ENCODE results near the gene SMYD3. TPM values are rescaled to one million over a fixed set of nuclear protein-coding genes. Genes with fewer than 3 reads are reported as not detected.

Gene SMYD3
- total RNA-seq, 1 experiment from 2014 or later: 29.6 TPM

DNA sequence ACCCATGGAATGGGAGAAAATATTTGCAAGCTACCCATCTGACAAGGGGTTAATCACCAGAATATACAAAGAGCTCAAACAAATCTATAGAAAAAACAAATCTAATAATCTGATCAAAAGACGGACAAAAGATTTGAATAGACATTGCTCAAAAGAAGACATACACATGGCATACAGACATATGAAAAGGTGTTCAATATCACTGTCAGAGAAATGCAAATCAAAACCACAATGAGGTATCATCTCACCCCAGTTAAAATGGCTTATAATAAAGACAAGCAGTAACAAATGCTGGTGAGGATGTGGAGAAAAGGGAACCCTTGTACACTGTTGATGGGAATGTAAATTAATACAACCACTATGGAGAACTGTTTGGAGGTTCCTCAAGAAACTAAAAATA, 600.9 kb downstream of the SMYD3 start:
- H2AFZ ChIP-seq: no peak overlapping the region
- CTCF ChIA-PET: no interaction called here
- H3K9me3 ChIP-seq (ENCODE audit: insufficient read depth, low read depth): no peaks in the 10 kb centered on the region
- TF ChIP-seq EZH2 (IDR thresholded peaks at IDR 0.05; ENCODE audit: low read depth): no peak
- TF ChIP-seq, protein P1, sequence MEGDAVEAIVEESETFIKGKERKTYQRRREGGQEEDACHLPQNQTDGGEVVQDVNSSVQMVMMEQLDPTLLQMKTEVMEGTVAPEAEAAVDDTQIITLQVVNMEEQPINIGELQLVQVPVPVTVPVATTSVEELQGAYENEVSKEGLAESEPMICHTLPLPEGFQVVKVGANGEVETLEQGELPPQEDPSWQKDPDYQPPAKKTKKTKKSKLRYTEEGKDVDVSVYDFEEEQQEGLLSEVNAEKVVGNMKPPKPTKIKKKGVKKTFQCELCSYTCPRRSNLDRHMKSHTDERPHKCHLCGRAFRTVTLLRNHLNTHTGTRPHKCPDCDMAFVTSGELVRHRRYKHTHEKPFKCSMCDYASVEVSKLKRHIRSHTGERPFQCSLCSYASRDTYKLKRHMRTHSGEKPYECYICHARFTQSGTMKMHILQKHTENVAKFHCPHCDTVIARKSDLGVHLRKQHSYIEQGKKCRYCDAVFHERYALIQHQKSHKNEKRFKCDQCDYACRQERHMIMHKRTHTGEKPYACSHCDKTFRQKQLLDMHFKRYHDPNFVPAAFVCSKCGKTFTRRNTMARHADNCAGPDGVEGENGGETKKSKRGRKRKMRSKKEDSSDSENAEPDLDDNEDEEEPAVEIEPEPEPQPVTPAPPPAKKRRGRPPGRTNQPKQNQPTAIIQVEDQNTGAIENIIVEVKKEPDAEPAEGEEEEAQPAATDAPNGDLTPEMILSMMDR (conservative IDR thresholded peaks at IDR 0.05): no peak
- POLR2A ChIA-PET (ENCODE audit: unreplicated experiment): no interaction called here
- no peak overlapping the region for H3K4me3 ChIP-seq
- no peaks in the 10 kb centered on the region for H3K79me2 ChIP-seq (ENCODE audit: low read depth)
- H3K4me2 ChIP-seq: no peak overlapping the region
- DNase-seq: no peak
- no TSS peak for BruUV-seq (replicated peaks)
- intact Hi-C loops (cut with micrococcal nuclease; ENCODE audit: unreplicated experiment): no loop called here
- H3K4me1 ChIP-seq (replicated peaks; ENCODE audit: insufficient read depth): no peaks in the 10 kb centered on the region
- no peaks in the 10 kb centered on the region for H3K36me3 ChIP-seq (ENCODE audit: low read depth)
- H3K27me3 ChIP-seq (ENCODE audit: insufficient read depth, low read depth): no peaks in the 10 kb centered on the region
- no peak overlapping the region for H3K27ac ChIP-seq
- H3K9me2 ChIP-seq (ENCODE audit: insufficient read depth): no peaks in the 10 kb centered on the region
- H4K20me1 ChIP-seq (ENCODE audit: insufficient read depth): no peaks in the 10 kb centered on the region
- no peaks in the 10 kb centered on the region for H3F3A ChIP-seq (ENCODE audit: insufficient read depth, low read depth)

DNA sequence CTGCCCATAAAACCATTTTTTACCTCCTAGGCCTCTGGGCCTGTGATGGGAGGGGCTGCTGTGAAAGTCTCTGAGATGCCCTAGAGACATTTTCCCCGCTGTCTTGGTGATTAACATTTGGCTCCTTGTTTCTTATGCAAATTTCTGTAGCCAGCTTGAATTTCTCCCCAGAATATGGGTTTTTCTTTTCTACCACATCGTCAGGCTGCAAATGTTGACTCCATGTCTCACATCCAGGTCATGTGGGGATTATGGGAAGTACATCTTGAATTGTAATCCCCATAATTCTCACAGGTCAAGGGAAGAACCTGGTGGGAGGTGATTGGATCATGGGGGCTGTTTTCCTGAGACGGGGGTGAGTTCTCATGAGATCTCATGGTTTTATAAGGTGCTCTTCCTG, 603.2 kb downstream of the SMYD3 start:
- TF ChIP-seq, protein P1 (conservative IDR thresholded peaks at IDR 0.05): no peak
- TF ChIP-seq EZH2 (IDR thresholded peaks at IDR 0.05; ENCODE audit: low read depth): no peak
- Histone ChIP-seq H3K9me2 (ENCODE audit: insufficient read depth) (no peaks in the 10 kb centered on the region), H3K79me2 (ENCODE audit: low read depth) (no peaks in the 10 kb centered on the region), H3K36me3 (ENCODE audit: low read depth) (no peaks in the 10 kb centered on the region), H3F3A (ENCODE audit: insufficient read depth, low read depth) (no peaks in the 10 kb centered on the region), H3K9me3 (ENCODE audit: insufficient read depth, low read depth) (no peaks in the 10 kb centered on the region), H3K27me3 (ENCODE audit: insufficient read depth, low read depth) (no peaks in the 10 kb centered on the region), H3K4me1 (replicated peaks; ENCODE audit: insufficient read depth) (no peaks in the 10 kb centered on the region), H3K4me2 (no peak overlapping the region), H2AFZ (no peak overlapping the region), H3K4me3 (no peak overlapping the region), H4K20me1 (ENCODE audit: insufficient read depth) (no peaks in the 10 kb centered on the region), H3K27ac (no peak overlapping the region)
- CTCF ChIA-PET: no interaction called here
- POLR2A ChIA-PET (ENCODE audit: unreplicated experiment): no interaction called here
- no peak for DNase-seq
- intact Hi-C loops (cut with micrococcal nuclease; ENCODE audit: unreplicated experiment): no loop called here
- BruUV-seq (replicated peaks): no TSS peak

DNA sequence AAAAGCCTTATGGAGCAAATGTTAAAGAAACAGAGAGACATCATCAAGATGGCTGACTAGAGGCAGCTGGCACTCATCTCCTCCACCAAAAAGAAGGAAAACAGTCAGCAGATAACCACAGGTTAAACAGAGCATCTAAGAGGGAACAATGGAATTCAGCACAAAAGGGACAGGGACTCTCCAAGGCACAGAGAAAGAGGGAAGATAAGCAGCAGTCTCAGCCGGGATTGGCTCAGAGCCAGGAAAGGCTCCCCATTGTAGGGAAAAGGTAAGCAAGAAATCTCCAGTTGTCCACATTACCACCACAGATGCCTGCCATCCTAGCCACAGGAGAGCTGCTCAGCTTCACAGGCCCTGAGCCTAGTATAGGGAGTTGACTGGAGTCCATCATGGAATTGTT, 605.5 kb downstream of the SMYD3 start:
- Histone ChIP-seq H3K4me3 (no peak overlapping the region), H3K4me2 (no peak overlapping the region), H3F3A (ENCODE audit: insufficient read depth, low read depth) (no peaks in the 10 kb centered on the region), H3K27me3 (ENCODE audit: insufficient read depth, low read depth) (no peaks in the 10 kb centered on the region), H3K9me2 (ENCODE audit: insufficient read depth) (no peaks in the 10 kb centered on the region), H3K27ac (no peak overlapping the region), H2AFZ (no peak overlapping the region), H3K79me2 (ENCODE audit: low read depth) (no peaks in the 10 kb centered on the region), H3K36me3 (ENCODE audit: low read depth) (no peaks in the 10 kb centered on the region), H4K20me1 (ENCODE audit: insufficient read depth) (no peaks in the 10 kb centered on the region), H3K9me3 (ENCODE audit: insufficient read depth, low read depth) (no peaks in the 10 kb centered on the region), H3K4me1 (replicated peaks; ENCODE audit: insufficient read depth) (no peaks in the 10 kb centered on the region)
- DNase-seq: no peak
- intact Hi-C loops (cut with micrococcal nuclease; ENCODE audit: unreplicated experiment): no loop called here
- ChIA-PET CTCF (no interaction called here), POLR2A (ENCODE audit: unreplicated experiment) (no interaction called here)
- no peak for TF ChIP-seq EZH2 (IDR thresholded peaks at IDR 0.05; ENCODE audit: low read depth)
- TF ChIP-seq, protein P1 (conservative IDR thresholded peaks at IDR 0.05): no peak
- BruUV-seq (replicated peaks): no TSS peak
